NT2/D1 (cell line): ENCODE data around the gene ITGA4.

Source experiments
- YY1 ChIP-seq: IDR thresholded peaks from 2 replicates; pipeline ENCODE4 v1.6.1; 2011; ENCODE audit not compliant: insufficient read length, insufficient read depth
- ZNF274 ChIP-seq: IDR thresholded peaks from 2 replicates; pipeline ENCODE4 v1.6.1; 2011; ENCODE audit warnings: mild to moderate bottlenecking, low read depth, low read length

DNA sequence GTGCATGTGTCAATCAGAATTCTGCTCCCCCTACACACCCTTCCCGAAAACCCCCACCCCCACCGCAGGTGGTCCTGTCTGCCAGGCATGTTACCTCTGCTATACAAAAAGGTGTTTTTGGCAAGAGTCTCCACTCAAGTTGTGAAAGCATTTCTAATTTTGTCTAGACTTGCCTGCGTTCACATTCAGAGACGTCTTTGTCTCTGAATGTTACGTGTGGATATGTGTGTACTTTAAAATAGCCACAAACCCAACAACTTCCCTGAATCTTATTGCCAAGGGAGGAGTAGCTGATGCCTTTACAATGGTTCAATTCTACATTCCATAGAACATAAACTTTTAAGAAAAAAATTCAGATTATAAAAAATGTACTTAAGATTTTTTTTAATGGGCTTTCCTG lies 66.6 kb downstream of the ITGA4 start:
- TF ChIP-seq ZNF274 (no peak), YY1 (no peak)
